Body of pancreas (tissue), 4 donors: Measurements from ENCODE around the gene SEC61A1.

ENCODE experiments used
- CTCF ChIP-seq, 7 experiments: fragments of 450-650 bp in 4 of 7; fragments of 200-600 bp in 3 of 7; sonication (generic) in 3 of 7; IDR thresholded peaks; one replicate each; pipeline ENCODE4 v1.5.1; 2016 to 2019; ENCODE audit warnings: antibody characterized with exemption in 7 of 7
- POLR2A ChIP-seq, 3 donors: fragments of 450-650 bp; IDR thresholded peaks; one replicate each; pipeline ENCODE4 v1.6.1; 2016; ENCODE audit warnings: antibody characterized with exemption in 3 of 3, mild to moderate bottlenecking in 2 of 3

- no peak for TF ChIP-seq CTCF (IDR thresholded peaks at IDR 0.05)
- no peak for TF ChIP-seq POLR2A (IDR thresholded peaks at IDR 0.05)
Measured at GRCh38 chr3:128078322-128078721, 26.1 kb downstream of the SEC61A1 start.
